Fibroblast of the conjunctiva (primary cell): ENCODE measurements around the gene L3MBTL2.
A peak's percentile ranks its signal among the peaks of the same experiment; 100 is the strongest.
"Not testable (repeated sequence)": the region's sequence is repeated elsewhere in the genome, so short reads cannot be mapped to it uniquely, and the experiment has no call there.

Experiments used
- DNase-seq: peaks from one replicate; pipeline ENCODE4 v3.0.0-alpha.2; 2010; ENCODE audit warnings: low read depth

The L3MBTL2 gene

DNA sequence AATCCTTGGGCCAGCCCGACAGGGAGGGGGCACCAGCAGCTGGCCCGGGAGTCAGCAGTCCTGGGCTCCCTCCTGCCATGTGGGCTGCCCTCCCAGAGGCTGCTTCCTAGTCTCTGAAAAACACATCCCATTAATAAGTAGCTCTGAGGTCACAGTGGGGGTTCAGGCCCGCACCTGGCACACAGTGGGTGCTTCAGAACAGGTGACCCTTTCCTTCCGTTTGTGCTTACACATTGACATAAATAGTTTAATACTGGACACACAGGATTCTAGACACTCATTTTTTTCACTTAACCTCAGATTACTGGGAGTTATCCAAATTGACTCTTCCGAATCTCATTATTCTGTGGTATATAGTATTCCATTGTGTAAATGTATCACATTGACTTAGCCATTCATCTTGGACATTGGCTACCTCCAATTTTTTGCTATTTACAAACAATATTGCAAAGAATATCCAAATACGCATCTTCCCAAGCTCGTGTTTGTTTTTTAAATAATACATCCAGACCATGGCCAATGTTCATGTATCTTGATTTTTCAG, 36.1 kb downstream of the L3MBTL2 start:
- DNase-seq: no peak

GRCh38 chr22:41242396-41243117, 37.4 kb downstream of the L3MBTL2 start:
- DNase-seq: no peak

DNA sequence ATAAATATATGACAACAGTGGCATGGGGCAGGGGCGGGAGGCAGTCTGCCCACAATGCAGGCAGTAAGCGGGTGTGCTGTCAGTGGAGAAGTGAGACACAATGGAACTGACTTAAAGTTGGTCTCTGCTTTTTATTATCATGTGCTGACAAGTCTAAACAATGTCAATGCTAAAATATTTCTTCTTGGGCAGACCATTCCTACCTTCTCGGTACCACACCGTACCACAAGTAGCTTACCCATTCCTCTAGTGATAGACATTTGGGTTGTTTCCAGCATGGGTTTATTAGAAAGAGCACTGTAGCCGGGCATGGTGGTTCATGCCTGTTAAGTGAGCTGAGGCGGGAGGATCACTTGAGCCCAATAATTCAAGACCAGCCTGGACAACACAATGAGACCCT, 38.2 kb downstream of the L3MBTL2 start:
- DNase-seq: no peak

- DNase-seq: no peak
Measured at GRCh38 chr22:41245917-41246499, 40.9 kb downstream of the L3MBTL2 start.

GRCh38 chr22:41247703-41248102, 42.6 kb downstream of the L3MBTL2 start:
- no peak for DNase-seq

DNA sequence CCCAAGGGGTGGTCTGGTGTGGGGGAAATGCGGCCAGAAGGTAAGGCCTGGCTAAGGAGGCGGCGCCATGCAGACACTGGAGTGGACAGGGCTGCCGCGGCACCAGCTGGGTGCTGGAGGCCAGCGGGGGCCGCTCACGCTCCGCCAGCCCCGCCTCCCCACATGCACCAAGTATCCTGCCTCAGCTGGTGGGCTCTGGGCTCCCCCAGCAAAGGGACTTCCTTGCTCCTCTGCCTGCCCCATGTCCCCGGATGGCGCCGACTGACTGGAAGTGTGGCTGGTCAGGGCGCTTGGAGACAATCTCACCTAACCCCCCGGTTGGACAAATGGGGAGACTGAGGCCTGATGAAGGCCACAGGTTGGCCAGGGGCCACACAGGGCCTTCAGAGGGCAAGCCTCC, 43.2 kb downstream of the L3MBTL2 start:
- no peak for DNase-seq

DNA sequence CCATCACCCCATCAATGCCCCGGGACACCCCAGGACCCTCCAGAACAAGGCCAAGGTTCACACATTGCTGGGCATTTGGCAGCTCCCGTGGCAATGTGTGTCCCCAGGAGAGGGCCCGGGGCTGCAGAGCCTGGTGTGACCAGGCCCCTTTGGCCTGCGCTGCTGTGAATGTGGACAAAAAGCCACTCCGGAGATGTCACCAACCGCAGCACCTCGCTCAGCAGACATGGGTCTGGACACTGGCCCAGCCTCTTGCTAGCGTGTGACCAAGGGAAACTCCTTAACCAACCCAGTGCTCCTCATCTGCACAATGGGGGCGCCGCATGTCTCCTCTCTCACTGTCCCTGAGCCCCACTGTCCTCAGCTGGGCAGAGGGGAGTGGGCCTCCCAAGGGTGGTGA, 43.6 kb downstream of the L3MBTL2 start:
- DNase-seq: no peak

GRCh38 chr22:41249442-41249841, 44.3 kb downstream of the L3MBTL2 start:
- no peak for DNase-seq

GRCh38 chr22:41250127-41250526, 45.0 kb downstream of the L3MBTL2 start:
- DNase-seq: no peak

- DNase-seq: no peak
Measured at GRCh38 chr22:41252365-41252764, 47.3 kb downstream of the L3MBTL2 start.

- DNase-seq: no peak
Measured at GRCh38 chr22:41254230-41254629, 49.1 kb downstream of the L3MBTL2 start.

DNA sequence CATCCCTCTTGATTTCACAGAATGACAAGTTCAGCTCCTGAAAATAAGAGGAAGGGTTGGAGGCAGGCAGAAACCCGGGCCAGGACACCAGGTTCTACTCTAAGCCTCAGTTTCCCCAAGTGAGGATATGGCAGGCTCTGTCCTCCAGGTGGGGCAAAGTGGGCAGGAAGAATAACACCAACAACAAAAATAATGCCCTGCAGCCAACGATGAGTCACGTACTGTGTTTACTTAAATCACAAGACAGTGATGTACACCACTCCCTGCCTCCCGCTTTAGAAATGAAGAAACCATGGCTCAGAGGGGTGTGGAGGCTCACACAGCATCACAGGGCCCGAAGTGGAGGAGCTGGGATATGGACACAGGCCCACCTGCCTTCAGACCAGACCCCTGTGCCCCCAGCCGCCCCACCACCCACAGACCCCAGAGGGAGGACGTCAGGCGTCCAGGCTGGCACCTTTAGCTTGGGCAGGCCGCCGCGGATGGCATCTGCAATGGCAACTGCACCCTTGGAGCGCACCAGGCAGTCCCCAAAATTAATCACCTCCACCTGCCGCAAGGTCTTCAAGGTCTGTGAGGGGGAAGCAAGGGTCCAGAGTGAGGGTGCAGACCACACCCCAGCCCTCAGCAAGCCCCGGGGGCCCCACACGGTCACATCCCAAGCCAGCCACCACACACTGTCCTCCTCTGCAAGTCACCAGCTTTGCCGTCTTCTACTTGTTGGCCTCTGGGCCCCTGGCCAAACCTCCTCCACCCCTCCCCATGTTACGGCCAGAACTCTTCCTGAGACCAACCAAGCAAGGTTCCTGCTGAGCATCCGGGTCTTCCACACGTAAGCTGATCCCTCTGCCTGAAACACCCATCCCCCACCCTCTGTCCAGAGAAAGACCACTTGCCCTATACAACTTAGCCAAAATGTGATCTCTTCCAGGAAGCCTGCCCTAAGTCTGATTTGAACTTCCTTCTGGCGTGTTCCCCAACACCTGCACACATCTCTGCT, 51.4 kb downstream of the L3MBTL2 start:
- peak; percentile 43 for DNase-seq

DNA sequence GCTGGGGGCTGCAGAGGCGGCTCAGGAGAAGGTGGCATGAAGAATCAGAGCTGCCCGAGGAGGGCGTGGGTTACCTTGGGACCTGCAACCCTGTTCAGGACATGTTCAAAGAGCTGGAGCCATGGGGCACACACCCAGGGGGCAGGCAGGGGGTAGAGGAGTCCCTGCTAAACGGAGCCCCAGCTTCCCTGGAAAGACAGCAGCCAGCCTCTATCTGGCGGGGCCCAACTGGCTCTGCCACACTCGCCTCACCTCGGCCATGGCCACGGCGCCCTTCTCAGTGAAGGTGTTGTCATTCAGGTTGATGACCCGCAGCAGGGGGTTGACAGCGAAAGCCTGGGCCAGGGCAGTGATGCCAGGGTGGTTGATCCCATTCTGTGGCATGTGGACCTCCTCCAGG, 52.6 kb downstream of the L3MBTL2 start:
- DNase-seq: no peak

DNA sequence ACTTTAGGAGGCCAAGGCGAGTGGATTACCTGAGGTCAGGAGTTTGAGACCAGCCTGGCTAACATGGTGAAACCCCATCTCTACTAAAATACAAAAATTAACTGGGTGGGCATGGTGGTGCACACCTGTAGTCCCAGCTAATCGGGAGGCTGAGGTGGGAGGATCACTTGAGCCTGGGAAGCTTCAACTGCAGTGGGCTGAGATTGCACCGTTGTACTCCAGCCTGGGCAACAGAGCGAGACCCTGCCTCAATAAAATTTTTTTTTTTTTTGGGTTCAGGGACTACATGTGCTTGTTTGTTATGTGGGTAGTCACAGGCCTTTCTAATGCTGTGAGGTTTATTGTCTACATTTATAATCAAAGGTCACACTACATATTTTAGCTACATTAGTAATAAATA, 54.6 kb downstream of the L3MBTL2 start:
- DNase-seq: not testable (repeated sequence)

GRCh38 chr22:41260871-41261270, 55.8 kb downstream of the L3MBTL2 start:
- DNase-seq: no peak

GRCh38 chr22:41261541-41262249, 56.6 kb downstream of the L3MBTL2 start:
- DNase-seq: no peak

DNA sequence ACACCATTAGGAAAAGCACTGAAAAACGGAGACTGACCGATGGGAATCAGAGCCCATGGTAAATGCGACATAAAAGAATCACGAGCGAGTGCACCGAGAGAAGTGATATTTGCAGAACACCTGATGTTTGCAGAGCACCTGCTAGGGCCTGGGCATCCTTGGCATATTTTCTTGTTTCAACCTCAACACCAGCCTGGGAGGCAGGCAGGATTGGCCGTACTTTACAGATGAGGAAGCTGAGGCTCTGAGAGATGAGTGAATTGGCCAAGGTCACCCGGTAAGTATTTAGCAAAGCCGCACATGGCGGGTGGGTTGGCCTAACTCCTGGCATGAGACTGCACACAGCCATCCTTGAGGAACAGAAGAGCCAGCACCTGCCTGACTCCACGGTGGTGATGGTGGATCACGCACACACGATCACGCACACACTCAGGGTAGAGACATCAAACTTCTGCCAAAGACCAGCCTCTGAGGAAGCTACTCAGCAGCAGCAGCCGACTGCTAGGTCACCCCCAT, 57.2 kb downstream of the L3MBTL2 start:
- DNase-seq: no peak

DNA sequence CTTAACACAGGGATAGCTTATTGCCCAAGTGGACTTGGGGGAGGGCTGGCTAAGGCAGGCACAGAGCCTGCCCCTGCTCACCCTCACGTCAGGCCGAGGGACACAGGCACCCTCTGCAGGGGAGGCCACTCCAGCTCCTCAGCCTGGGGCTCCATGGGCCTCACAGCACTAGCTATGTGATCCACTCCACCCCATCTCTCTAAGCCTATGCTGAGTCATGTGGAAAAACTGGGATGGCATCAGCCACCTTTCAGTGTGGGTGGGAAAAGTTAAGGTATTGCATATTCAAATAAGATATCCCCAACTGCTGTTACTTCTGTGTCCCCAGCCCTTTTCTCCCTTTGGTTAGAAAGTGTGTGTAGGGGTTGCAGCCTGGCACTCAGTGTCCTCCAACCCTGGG, 58.6 kb downstream of the L3MBTL2 start:
- DNase-seq: no peak

GRCh38 chr22:41264408-41264941, 59.4 kb downstream of the L3MBTL2 start:
- no peak for DNase-seq

DNA sequence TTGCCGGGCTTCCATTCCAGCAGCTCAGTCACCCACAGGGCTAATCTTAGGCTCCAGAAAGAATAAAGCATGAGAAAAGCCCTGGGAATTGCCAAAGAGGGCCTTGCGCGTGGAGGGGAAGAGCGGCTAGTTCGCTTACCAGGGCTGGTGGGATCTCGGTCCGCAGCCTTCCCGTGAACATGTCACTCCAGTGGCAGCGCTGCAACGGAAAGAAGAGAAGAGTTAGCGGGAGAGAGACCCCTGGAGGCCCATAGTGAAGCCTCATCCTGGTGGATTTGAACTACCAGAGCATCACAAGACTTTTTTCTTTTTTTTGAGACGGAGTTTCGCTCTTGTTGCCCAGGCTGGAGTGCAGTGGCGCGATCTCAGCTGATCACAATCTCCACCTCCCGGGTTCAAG, 62.8 kb downstream of the L3MBTL2 start:
- no peak for DNase-seq

DNA sequence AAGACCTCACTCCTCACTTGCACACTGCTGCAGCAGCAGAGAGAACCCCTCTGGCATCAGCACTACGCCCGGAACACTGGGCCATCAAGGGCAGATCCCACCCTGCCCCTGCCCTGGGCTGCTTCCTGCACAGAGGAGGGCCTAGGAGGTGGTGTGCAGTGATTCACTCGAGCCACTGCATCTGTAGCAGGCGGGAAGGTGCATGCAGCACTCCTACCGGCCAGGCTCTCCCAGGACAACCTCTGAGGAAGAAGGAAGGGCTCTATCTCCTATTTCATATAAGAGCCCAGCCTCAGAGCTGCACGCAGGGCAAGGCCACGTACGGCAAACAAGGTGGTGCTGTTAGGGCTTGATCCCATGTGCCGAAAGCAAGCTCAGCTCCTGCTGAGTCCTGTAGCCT, 66.7 kb downstream of the L3MBTL2 start:
- DNase-seq: no peak
